Embryonic facial prominence (tissue), 1 donor: Measurements from ENCODE around the gene C4orf51.
A peak's percentile ranks its signal among the peaks of the same experiment; 100 is the strongest.

ENCODE experiments used
- DNase-seq: peaks from one replicate; pipeline ENCODE4 v3.0.0-alpha.2; 2016; ENCODE audit errors: extremely low spot score

Gene C4orf51

GRCh38 chr4:145709843-145710242 lies 29.9 kb downstream of the C4orf51 start:
- DNase-seq, result no peak

GRCh38 chr4:145716200-145716599 lies 36.3 kb downstream of the C4orf51 start:
- DNase-seq, result no peak

GRCh38 chr4:145716661-145717200 lies 36.8 kb downstream of the C4orf51 start:
- no peak for DNase-seq

GRCh38 chr4:145719752-145720624 lies 40.0 kb downstream of the C4orf51 start:
- no peak for DNase-seq

- DNase-seq, result no peak
Observed at GRCh38 chr4:145720656-145721055, 40.7 kb downstream of the C4orf51 start.

GRCh38 chr4:145722561-145722960 lies 42.6 kb downstream of the C4orf51 start:
- DNase-seq, result no peak

- no peak for DNase-seq
Observed at GRCh38 chr4:145723336-145723735, 43.4 kb downstream of the C4orf51 start.

GRCh38 chr4:145730026-145730425 lies 50.1 kb downstream of the C4orf51 start:
- no peak for DNase-seq

GRCh38 chr4:145731028-145731427 lies 51.1 kb downstream of the C4orf51 start:
- DNase-seq, result no peak

GRCh38 chr4:145732001-145732815 lies 52.3 kb downstream of the C4orf51 start:
- no peak for DNase-seq

- peak; percentile 92 for DNase-seq
Observed at GRCh38 chr4:145732895-145733880, 53.2 kb downstream of the C4orf51 start.

GRCh38 chr4:145734031-145734430 lies 54.1 kb downstream of the C4orf51 start:
- DNase-seq, result no peak

GRCh38 chr4:145734576-145735346 lies 54.8 kb downstream of the C4orf51 start:
- no peak for DNase-seq

GRCh38 chr4:145735347-145735675 lies 55.4 kb downstream of the C4orf51 start:
- DNase-seq, result no peak

- DNase-seq, result no peak
Observed at GRCh38 chr4:145735827-145736226, 55.9 kb downstream of the C4orf51 start.

- DNase-seq, result no peak
Observed at GRCh38 chr4:145736241-145736831, 56.4 kb downstream of the C4orf51 start.

GRCh38 chr4:145739845-145740244 lies 59.9 kb downstream of the C4orf51 start:
- DNase-seq, result no peak

- DNase-seq, result no peak
Observed at GRCh38 chr4:145740806-145741205, 60.9 kb downstream of the C4orf51 start.

GRCh38 chr4:145743641-145744040 lies 63.7 kb downstream of the C4orf51 start:
- DNase-seq, result no peak

GRCh38 chr4:145755802-145756201 lies 75.9 kb downstream of the C4orf51 start:
- DNase-seq, result no peak
